Gastrocnemius medialis (tissue), 4 donors: ENCODE data around the gene DPYSL4.

Experiments used
- CTCF ChIP-seq, 5 experiments: fragments of 450-650 bp in 3 of 5; fragments of 200-600 bp in 2 of 5; sonication (generic) in 2 of 5; IDR thresholded peaks in 4 of 5; conservative IDR thresholded peaks in 1 of 5; 1 replicate in 4 of 5; 2 replicates in 1 of 5; pipeline ENCODE4 v1.5.1; 2016 to 2019; ENCODE audit warnings: antibody characterized with exemption in 5 of 5, mild to moderate bottlenecking in 3 of 5, moderate library complexity in 3 of 5
- POLR2A ChIP-seq, 2 donors: fragments of 450-650 bp; IDR thresholded peaks; one replicate each; pipeline ENCODE4 v1.6.1; 2017; ENCODE audit warnings: antibody characterized with exemption in 2 of 2, mild to moderate bottlenecking in 2 of 2, moderate library complexity in 2 of 2

- TF ChIP-seq CTCF (IDR thresholded peaks at IDR 0.05 in 4 of 5, conservative IDR thresholded peaks at IDR 0.05 in 1 of 5), result no peak
- no peak for TF ChIP-seq POLR2A (IDR thresholded peaks at IDR 0.05)
These were observed 13.6 kb upstream of the DPYSL4 start for GRCh38 chr10:132173185-132173584.
